RWPE2 (cell line): ENCODE measurements around the gene CENPB.

Experiments used
- ATAC-seq: fragments of 200-7000 bp; cut with Tn5 transposase; 3 replicates; pipeline ENCODE4 v1.9.1; 2021; ENCODE audit warnings: low read depth
- DNase-seq: peaks from one replicate; pipeline ENCODE4 v3.0.0-alpha.2; 2020; ENCODE audit warnings: low spot score
- H3K27ac ChIP-seq: fragments of 450-650 bp; 2 replicates; pipeline ENCODE4 v1.5.1; 2017; ENCODE audit warnings: mild to moderate bottlenecking; ENCODE audit not compliant: poor library complexity, severe bottlenecking
- H3K27me3 ChIP-seq: fragments of 250-450 bp; sonication (Bioruptor Pico); 2 replicates; pipeline ENCODE4 v1.5.1; 2021; ENCODE audit warnings: mild to moderate bottlenecking, moderate library complexity; ENCODE audit not compliant: insufficient read depth, poor library complexity, severe bottlenecking
- H3K36me3 ChIP-seq: fragments of 250-450 bp; sonication (Bioruptor Pico); 2 replicates; pipeline ENCODE4 v1.5.1; 2020; ENCODE audit warnings: low read depth, mild to moderate bottlenecking, moderate library complexity
- H3K4me1 ChIP-seq: fragments of 250-450 bp; sonication (Bioruptor Pico); 2 replicates; pipeline ENCODE4 v1.5.1; 2021; ENCODE audit warnings: mild to moderate bottlenecking, moderate library complexity; ENCODE audit not compliant: insufficient read depth, poor library complexity, severe bottlenecking
- H3K4me3 ChIP-seq: fragments of 250-450 bp; sonication (Bioruptor Pico); 2 replicates; pipeline ENCODE4 v1.5.1; 2021; ENCODE audit warnings: mild to moderate bottlenecking, moderate library complexity; ENCODE audit not compliant: severe bottlenecking
- H3K9me3 ChIP-seq: fragments of 250-450 bp; sonication (Bioruptor Pico); 2 replicates; pipeline ENCODE4 v1.5.1; 2021; ENCODE audit warnings: mild to moderate bottlenecking, moderate library complexity; ENCODE audit not compliant: severe bottlenecking
- CTCF ChIP-seq: fragments of 450-650 bp; IDR thresholded peaks from one replicate; pipeline ENCODE4 v1.5.1; 2017; ENCODE audit warnings: mild to moderate bottlenecking, moderate library complexity; ENCODE audit not compliant: poor library complexity, severe bottlenecking

The CENPB gene

GRCh38 chr20:3781153-3781910 is 5.2 kb downstream of the CENPB start, which contains the start of gene SPEF1:
Gene SPEF1 (minus strand): TSS chr20:3781448. CDS start chr20:3781287, 161 bp downstream.
- ATAC-seq (peak; percentile 72), DNase-seq (peak; percentile 82)
- no peaks in the 10 kb centered on the region for H3K9me3 ChIP-seq
- no peaks in the 10 kb centered on the region for H3K27me3 ChIP-seq
- TF ChIP-seq CTCF: peak; percentile 80
- H3K4me3 ChIP-seq: peak within 1 kb of the TSS; percentile 31
- peak within 1 kb of the TSS; percentile 12 for H3K27ac ChIP-seq
- H3K36me3 ChIP-seq: peaks cover 10% of the 10 kb centered on the region; the same call in 1 of the 2 replicates
- H3K4me1 ChIP-seq: peaks cover 10% of the 10 kb centered on the region

DNA sequence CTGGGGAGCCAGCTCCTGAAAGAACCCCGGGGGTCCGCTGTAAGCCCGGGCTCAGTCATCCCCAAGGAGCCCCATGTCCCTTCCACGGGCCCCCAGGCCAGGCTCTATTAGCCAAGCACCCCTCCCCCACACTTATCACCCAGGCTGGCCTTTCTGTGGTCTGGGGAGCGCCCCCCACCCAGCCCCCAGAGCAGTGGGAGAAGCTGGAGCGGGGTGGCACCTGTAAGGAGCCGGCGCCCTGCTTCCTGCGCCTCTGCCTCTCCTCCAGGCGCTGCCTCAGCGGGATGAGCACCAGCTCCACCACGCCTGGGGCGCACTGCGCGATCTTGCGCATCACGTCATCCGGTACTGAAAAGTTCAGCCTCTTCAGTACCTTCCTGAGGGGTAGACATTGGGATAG is 7.6 kb downstream of the CENPB start:
- no peaks in the 10 kb centered on the region for H3K27me3 ChIP-seq

GRCh38 chr20:3777716-3778629 is 8.6 kb downstream of the CENPB start:
- peak; percentile 71 for ATAC-seq

More for the DNA sequence above, 7.6 kb downstream of the CENPB start:
- Histone ChIP-seq H3K36me3 (no peaks in the 10 kb centered on the region), H3K27ac (no peak overlapping the region), H3K4me3 (no peak overlapping the region), H3K4me1 (no peaks in the 10 kb centered on the region), H3K9me3 (no peaks in the 10 kb centered on the region)
- no peak for ATAC-seq
- DNase-seq: peak; percentile 43
- TF ChIP-seq CTCF: no peak

DNA sequence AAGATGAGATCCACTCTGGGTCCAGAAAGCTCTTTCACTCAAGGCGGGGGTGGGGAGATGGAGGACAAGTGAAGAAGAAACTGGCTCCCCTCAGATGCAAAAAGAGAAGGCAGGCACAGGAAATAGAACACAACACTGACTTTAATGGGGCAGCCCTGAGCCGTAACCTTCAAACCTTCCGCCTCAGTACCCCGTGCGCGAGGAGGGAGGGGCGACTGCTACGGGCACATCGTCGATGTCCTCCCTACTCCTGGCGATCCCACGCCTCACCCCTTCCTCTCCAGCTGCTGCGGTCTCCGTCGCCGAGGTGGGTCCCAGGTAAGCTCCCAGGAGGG is 9.2 kb downstream of the CENPB start:
- no peaks in the 10 kb centered on the region for H3K4me1 ChIP-seq
- no peak overlapping the region for H3K27ac ChIP-seq
- H3K27me3 ChIP-seq: no peaks in the 10 kb centered on the region
- DNase-seq (no peak), ATAC-seq (peak; percentile 0; the same call in 1 of the 3 replicates)
- H3K9me3 ChIP-seq: no peaks in the 10 kb centered on the region
- H3K4me3 ChIP-seq: peak overlapping the region; percentile 27
- no peaks in the 10 kb centered on the region for H3K36me3 ChIP-seq
- TF ChIP-seq CTCF: no peak

More at GRCh38 chr20:3777716-3778629, 8.6 kb downstream of the CENPB start:
- Histone ChIP-seq H3K27me3 (no peaks in the 10 kb centered on the region), H3K4me3 (peak overlapping the region; percentile 27), H3K27ac (no peak overlapping the region), H3K9me3 (no peaks in the 10 kb centered on the region), H3K4me1 (no peaks in the 10 kb centered on the region), H3K36me3 (no peaks in the 10 kb centered on the region)
- peak; percentile 18 for TF ChIP-seq CTCF
- peak; percentile 77 for DNase-seq
